Activated CD8-positive, alpha-beta memory T cell treated with anti-CD3 and anti-CD28 coated beads, Interleukin-2, amount 50 U/mL, for 1 hour (primary cell): ENCODE data around the gene RNASE7.
A peak's percentile ranks its signal among the peaks of the same experiment; 100 is the strongest.
"Not testable (repeated sequence)": the region's sequence is repeated elsewhere in the genome, so short reads cannot be mapped to it uniquely, and the experiment has no call there.

Experiments
- DNase-seq: peaks from one replicate; pipeline ENCODE4 v3.0.0-alpha.2; 2020; ENCODE audit errors: extremely low read depth

The RNASE7 gene, protein sequence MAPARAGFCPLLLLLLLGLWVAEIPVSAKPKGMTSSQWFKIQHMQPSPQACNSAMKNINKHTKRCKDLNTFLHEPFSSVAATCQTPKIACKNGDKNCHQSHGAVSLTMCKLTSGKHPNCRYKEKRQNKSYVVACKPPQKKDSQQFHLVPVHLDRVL

DNA sequence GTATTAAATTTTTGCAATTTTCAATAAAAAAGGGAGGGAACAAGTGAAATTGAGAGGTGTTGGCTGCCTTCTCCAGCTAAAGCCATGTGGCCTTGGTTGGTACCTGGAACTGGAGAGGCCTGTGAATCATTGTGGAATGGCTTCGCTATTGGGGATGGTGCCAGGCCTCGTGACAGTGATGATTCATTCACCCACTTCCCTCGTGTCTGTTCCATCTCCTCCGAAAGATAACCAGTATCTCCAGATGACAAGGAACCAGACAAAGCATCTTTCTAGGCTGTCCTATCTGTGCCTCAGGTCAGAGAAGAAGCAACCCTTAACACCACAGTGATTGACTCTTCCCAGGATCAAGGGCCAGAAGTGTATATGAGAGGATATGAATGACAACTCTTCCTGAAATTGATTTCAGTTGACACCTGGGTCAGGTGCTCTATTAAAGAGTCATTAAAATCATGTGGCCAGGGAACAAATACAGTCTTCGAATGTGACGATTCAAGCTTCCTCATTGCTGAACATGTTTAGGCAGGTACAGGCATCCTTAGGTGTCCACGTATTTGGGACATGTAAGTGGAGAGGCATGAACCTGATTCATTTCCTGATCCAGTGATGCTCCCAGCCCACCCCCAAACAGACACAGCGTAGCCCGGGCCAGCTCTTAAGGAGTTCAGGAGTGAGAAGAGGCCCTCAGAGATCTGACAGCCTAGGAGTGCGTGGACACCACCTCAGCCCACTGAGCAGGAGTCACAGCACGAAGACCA, at the start of gene RNASE7:
Gene RNASE7 (plus strand): TSS at position 687 of the 758 bp plus-strand sequence. CDS start 631 bp downstream, outside the sequence.
- DNase-seq = no peak

GRCh38 chr14:20996521-20996920, 45.6 kb upstream of the RNASE7 start:
- no peak for DNase-seq

GRCh38 chr14:20997115-20997514, 45.0 kb upstream of the RNASE7 start:
- no peak for DNase-seq

GRCh38 chr14:20997564-20997963, 44.6 kb upstream of the RNASE7 start:
- no peak for DNase-seq

DNA sequence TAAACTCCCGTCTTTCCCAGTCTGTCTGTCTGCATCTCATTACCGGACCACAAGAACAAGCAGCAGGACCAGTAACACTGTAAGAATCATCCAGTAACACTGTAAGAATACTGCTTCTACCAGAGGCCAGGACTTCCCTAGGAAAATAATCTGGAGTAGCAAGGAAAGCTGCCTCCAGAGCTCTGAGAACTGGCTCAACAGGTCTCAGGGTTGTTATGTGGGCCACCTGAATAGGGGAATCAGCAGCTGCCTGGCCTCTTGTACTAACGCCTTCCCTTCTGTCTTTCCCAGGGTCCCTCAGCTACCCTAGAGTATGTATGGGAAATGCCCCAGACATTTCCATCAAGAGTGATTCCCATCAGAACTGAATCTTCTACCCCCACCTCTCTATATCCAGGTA, 44.0 kb upstream of the RNASE7 start:
- DNase-seq = no peak

DNA sequence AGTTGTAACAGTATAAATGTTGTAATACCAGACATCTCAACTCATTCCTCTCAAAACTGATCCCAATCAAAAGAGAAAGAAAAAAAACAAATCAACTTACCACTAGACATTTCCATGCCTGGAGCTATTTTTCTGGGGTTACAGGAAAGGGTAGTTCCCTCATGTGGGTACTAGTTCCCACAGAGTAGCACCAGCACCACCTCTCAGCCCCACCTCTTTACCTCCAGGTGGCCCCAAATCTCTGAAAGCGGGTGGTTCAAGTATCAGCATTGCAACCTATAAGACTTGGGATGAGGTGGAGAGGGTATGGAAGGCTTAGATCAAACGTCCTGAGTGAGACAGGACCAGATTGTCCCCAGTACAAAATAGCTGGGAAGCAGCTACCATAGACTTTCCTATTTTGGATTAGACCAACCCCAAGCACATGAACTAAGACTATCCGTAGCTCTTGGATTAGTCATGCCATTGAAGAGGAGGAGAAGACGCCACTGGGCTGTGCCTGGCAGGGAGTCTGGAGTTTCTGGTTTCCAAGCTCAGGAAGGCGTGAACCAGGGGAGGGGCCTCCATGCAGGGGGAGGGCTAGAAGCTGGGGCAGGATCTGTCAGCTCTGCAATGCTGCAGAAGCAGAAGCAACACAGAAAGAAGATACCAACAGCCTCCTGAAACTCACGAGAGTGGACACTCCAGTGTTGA, 43.3 kb upstream of the RNASE7 start, which contains the start of gene SLC39A2:
Gene SLC39A2 (plus strand): TSS at position 620 of the 693 bp plus-strand sequence. CDS start 154 bp downstream, outside the sequence.
- no peak for DNase-seq

DNA sequence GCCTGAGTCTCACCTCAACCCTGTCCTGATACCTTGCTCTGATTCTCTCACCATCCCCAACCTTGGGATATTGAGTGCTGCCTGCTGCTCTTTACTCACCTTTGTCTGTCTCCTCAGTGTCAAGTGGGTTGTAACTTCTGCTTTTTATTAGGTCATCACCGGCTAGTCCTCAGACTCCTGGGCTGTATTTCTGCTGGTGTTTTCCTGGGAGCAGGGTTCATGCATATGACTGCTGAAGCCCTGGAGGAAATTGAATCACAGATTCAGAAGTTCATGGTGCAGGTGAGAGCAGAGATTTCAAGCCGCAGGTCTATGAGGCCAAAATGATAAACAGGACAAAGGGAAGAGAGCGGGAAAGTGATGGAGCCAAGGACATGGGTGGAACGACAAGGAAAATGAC, 42.6 kb upstream of the RNASE7 start:
- DNase-seq = no peak

- no peak for DNase-seq
Observed at GRCh38 chr14:21001218-21001617, 40.9 kb upstream of the RNASE7 start.

DNA sequence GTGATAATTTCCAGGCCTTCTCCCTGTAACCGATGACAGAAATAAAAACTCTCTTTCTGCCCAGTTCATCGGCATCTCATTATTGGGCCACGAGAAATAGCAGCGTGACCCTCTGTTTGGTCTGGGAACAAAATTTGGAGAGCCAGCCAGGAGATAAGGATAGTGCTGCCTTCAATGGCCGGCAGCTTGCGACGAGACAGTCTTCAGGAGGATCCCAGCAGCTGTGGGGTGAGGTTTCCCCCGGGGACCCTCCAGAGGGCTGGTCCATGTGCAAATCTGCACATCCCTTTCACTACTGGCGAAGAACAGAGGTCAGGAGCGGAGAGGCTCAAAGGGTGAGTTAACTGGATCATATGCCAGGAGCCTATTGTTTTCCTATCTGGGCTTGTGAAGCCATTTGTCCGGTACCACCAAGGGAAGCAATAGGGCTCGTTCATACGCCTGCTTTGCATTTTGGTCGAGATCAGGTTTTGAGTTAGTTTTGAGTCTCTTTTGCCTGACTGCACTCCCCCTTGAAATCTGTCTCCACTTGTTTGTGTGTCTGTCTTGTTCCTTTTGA, 38.3 kb upstream of the RNASE7 start:
- no peak for DNase-seq

DNA sequence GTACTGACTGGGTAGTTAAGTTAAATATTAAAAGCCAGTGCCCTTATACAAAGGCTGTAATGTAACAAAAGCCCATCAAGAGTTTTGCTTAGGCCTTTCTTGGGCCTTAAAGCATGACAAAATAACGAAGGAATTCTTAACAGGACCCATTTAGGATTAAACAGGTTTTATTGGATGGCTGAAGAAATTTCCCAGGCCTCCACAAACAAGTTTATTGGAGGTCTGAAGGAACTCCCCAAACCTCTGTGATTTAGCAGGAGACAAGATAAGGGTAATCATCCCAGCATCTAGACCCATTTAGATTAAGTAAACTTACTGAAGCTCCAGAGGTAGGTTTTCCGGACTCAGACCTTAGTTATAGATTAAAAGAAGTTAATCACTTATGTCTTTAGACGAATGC, 32.4 kb upstream of the RNASE7 start:
- not testable (repeated sequence) for DNase-seq

DNA sequence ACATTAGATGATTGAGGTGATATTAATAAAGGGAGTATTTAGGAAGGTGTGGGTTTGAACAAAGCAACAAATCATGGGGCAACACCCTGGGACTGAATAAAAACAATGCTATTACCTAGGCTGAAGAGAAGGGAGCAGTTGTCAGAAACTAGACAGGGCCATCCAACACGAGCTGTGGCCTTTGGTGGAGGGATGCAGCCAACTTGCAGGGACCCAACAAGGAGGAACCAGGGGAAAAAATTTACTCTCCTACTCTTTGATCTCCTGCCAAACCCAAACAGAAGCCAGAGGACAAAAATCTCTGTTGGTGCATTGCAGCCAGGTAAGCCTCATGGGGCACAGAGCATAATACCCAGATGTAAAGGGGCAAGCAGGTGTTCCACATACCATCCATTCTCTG, 31.0 kb upstream of the RNASE7 start:
- no peak for DNase-seq

DNA sequence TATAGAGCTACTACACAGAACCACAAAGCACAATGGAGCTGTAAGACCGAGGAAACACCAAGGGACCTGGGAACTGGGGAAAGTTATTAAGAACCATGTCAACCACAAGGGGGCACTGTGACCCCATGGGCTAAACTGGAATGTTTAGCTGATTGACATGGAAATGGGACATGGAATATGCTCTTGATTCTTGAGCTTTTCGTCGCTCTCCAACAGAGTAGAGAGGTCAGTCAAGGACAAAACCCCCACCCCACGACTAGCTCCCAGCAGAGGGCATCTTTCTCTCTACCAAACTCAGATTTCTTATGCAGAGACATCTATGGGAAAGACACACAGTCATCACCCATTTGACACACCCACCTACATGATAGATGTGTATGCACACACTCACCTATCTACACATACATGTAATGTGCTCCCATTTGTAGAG, 27.4 kb upstream of the RNASE7 start:
- peak; percentile 51 for DNase-seq

DNA sequence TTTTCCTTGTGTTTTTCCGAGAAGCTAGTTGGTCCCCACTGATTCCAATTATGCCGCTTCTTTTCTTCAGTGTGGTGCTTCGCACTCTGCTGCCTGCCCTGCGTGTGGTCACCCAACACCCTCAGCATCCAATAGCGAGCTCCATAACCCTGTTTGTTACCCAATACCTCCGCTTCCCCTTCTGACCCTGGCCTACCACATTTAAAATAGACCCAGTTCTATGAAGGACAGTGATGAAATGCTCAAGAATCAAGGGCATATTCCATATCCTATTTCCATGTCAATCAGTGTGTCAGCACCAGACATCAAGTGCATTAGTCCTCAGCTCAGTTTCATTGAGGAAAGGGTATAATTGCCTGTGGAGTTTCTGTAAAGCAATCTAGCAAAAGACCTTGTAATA, 26.9 kb upstream of the RNASE7 start:
- DNase-seq = no peak

DNA sequence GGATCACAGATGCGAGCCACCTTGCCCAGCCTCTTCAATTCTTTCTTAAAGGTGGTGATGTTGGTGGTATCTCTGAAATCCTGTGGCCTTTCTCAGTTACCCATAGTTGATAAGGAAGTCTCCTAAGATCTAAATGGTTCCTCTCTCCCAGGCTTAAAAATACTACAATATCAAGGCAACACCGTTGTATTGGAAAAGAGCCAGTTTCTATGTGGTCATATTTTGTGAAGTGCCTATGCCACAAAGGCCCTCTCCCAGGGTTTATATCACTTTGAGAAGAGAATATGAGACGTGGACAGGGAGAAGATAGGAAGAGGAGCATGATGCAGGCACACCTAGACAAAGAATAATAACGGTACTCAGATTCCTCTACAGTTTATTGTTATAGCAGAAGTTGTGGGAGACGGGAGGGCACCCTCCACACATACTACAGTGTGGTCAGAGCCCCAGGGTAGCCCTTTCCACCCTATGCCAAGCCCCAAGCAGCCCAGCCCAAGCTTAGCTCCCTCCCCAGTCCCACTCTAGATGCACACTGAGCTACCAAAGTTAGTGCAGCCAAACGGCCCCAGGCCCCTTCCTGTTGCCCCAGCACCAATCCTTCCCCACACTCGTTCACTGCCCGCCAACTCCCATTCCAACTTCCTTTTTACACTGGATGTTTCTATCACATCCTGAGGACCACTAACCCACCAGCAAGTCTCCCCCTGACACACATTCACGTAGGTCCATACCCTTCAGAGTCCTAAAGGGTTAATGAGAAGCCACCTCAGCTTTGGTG, 25.6 kb upstream of the RNASE7 start:
- no peak for DNase-seq

GRCh38 chr14:21017528-21018245, 24.5 kb upstream of the RNASE7 start:
- no peak for DNase-seq

- DNase-seq = no peak
Observed at GRCh38 chr14:21018286-21018685, 23.9 kb upstream of the RNASE7 start.

DNA sequence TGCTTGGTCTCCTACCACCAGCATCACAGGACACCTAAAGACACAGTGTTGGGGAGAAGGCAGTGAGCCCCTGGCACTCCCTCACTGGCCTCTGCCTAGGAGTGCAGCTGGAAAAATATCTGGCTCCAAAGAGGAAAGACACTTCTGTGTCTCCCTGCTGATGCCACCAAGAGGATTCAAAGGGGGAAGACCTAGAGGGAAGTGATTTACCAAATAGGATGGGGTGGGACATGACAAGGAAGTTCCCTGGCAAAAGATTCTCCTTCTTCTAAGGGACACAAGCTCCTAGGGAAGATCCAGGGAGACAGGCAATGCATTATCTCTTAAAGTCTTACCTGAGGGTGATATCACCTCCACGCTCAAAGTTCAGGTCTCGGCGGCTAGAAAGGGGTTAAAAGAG, 23.4 kb upstream of the RNASE7 start:
- DNase-seq = no peak

- DNase-seq = no peak
Observed at GRCh38 chr14:21019366-21019765, 22.8 kb upstream of the RNASE7 start.

GRCh38 chr14:21020977-21021545, 21.1 kb upstream of the RNASE7 start:
- no peak for DNase-seq

DNA sequence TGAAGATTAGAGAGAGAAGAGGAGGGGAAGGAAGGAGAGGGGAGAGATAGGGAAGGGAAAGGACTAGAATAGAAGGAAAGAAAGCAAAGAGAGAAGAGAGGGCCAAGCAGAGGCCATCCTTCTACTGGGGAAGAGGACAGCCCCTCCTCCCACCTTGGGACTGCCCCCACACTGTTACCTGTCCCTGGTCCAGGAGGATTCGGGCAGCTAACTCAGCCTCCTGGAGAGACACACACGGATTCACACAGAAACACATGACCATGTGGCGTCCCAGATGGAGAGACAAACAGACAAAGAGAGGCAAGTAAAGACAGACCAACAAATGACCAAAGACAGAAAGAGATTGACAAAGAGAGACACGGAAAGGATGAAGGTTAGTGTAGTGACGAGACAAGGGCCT, 19.5 kb upstream of the RNASE7 start:
- DNase-seq = no peak

DNA sequence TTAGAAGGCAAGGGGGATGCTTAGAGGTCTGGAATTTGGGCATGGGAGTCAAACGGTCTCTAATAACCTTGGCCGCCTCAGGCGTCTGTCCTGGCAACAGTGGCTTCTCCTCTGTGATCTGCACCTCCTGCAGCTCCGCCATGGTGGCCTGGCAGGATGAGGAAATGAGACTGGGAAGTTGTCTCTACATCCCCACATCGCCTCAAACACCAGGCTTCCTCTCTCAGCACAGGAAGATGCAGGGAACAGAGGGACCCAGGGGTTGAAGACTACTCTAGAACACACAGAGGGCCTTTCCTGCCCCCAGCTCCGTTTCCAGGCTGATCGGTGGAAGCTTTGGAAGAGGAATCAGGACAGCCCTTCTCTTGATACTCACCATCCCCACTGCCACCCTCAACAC, 19.0 kb upstream of the RNASE7 start:
- no peak for DNase-seq
